ELF-1 (cell line): ENCODE results near the gene EFNB2.

Source experiments
- DNase-seq: peaks from one replicate; pipeline ENCODE4 v3.0.0-alpha.2; 2016; ENCODE audit warnings: low read depth, low spot score

Gene EFNB2

DNA sequence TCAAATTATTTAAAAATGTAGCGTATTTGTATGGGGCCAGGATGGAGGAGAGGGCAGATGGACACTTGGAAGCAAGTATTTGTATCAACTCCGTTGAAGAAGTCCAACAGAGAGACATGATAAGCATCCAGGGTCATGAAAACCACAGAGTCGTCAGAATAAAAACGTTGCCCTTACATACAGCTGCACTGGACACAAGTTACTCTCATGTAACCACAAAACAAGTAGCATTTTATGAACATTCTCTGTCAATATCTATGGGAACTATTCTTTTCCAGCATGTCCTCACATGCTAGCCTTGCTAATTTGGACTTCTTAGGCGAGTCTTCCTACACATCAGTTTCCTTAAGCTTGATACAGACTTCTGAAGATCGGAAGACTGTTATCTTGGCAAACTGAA is 35.0 kb downstream of the EFNB2 start:
- no peak for DNase-seq

DNA sequence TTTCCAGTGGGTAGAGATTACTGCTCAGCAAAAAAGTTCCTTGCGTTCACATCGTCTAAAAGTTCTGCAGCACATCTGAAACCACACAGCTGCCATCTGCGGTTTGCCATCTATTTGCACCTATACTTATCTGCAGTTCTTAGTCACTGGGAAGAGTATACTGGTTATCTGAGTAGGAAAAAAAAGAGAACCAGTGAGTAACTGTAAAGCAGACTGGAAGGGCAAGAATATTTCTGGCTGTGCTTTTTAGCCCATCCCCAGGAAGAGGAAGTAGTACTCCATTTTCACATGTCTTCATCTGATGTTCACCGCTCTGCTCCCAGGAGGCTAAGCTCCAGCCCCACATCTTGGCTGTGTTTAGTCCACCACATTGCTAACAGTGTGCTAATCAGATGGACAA is 35.6 kb downstream of the EFNB2 start:
- DNase-seq, result no peak

DNA sequence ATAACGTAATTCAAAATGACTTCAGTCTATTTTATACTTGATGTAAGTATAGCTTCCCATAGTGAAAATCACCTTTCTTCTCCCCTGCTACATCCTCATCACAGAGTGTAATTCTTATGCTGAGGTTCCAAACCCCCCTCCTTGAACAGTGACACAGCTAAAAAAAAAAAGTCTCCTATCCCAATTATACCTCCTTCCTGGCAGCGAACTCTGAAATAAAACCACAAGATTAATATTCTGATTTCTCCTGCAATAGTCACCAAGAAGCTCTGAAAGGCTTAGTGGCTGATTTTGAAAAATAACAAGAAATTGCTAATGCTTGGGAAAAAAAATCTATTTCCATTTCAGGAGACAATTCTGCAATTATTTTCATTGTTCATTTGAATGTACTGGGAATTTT is 36.3 kb downstream of the EFNB2 start:
- DNase-seq, result no peak

DNA sequence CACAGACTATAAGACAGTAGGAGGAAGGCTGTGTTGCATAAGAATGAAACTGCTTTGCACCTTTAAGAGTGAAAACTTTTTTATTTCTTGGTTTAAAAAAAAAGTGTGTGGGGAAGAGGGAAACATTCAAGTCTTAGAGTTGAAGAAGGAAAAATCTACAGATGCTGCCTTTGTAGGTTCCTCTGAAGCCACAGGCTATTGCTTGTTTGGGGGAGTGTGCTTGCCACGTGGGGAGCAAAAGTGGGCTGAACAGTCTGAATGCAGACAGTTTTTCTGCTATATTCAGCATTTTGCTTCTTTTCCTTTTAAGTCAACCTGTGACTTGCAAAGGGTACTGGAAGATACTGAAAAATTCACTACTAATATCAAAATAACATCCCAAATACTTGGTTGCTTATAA is 36.9 kb downstream of the EFNB2 start:
- no peak for DNase-seq

DNA sequence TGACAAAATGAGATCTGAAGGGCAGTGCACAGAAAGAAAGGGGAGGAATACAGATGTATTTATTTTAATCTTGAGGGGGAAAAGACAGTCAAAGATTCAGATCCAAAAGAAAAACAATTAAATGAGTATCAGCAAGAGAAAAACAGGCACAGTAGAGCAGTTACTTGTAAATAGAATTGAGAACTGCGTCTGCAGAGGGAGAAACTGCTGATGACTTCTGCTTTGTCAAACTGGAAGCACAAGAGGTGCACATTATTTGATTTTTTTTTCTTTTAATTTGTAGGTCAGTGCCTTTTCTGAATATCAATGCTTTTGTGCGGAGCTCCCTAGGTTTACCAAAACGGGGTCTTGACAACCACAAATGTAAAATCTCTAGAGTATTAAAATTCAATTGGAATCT is 37.3 kb downstream of the EFNB2 start:
- DNase-seq, result no peak

DNA sequence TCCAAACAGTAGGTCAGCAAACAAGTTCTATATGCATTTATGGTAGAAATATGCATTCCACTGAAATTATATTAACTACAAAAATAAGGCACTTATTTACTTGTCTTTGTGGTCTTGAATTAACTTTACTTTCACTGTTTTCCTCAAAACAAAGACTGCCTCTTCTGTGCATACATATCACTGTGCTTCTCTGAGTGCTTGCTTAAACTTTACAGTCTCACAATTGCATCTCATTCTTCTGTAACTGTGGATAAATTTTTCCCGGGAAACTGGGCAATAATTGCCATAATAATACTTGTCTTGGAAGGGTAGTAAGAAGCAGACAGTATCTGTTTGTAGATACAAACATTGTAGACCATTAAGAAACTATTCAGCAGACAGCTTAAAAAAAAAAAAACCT is 38.4 kb downstream of the EFNB2 start:
- no peak for DNase-seq

DNA sequence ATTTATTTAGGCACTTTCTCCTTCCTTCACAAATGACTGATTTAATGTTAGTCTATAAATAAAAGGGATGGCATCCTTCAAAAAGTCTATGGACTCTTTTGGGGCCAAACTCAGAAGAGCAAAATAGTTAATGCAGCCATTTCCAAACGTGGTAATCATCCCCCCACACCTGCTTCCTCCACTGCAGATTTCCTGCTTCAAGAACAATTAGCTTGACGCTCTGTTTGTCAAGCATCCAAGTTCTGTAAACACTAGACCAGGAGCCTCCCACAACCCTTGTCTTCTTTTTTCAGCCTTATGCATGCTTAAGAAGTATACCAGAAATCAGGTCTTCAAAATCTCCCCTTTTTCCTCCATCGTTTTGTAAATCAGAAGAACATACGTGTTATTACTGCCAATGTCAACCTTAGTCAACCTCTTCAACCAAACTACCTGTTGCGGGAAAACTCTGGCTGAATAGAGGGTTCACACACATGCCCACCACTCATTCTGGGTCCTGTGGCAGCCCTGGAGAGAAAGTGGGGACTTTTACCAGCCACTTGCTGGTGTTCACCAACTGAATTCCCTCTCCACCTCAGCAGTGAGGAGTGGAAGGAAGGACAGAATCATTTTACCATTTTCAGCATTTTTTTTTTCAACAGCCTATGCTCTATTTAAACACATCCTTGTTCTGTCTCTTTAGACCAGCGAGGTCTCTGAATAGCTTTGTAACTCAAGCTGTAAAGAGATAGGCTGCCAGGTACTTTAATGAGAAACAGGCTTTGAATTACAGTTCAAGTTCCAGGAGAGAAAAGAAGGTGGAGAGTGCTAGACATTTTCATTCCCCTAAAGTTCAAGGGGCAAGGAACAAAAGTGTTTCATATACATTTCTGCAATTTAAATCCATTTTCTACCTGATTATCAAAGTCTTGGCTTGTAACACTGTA is 39.1 kb downstream of the EFNB2 start:
- DNase-seq, result no peak

DNA sequence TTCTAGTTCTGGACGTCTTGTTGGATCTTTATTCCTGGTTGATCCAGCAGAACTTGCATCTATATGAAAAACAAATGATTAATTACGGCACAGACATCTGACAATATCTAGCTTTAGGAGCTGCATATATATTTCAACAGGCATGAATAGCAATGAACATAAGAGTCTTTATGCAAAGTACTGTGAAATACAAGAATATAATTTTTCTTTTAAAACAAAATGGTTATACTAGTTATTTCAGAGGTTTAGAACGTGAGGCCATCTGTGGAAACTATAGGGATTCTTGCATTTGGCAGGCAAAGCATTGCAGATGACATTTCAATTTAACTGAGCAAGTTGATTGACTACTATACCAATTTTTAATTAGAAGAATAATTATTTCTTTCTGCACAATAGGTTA is 40.5 kb downstream of the EFNB2 start:
- DNase-seq, result no peak

DNA sequence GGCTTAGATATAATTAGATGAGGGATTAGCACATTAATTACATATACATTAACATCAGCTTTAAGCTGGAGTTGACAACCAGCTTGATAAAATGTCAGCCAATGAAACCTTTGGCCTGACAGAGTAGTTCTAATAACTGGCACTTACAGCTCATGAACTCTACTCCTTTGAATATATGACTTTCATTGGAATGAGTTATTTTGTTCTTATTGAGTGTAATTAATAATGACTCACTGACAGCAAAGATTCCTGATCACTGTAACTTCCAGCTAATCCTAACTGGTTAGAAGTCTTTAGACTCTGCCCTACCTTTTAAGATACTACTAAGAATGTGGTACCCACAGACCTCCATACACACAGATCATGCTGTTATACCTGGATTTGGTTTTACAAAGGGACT is 41.0 kb downstream of the EFNB2 start:
- DNase-seq, result no peak

DNA sequence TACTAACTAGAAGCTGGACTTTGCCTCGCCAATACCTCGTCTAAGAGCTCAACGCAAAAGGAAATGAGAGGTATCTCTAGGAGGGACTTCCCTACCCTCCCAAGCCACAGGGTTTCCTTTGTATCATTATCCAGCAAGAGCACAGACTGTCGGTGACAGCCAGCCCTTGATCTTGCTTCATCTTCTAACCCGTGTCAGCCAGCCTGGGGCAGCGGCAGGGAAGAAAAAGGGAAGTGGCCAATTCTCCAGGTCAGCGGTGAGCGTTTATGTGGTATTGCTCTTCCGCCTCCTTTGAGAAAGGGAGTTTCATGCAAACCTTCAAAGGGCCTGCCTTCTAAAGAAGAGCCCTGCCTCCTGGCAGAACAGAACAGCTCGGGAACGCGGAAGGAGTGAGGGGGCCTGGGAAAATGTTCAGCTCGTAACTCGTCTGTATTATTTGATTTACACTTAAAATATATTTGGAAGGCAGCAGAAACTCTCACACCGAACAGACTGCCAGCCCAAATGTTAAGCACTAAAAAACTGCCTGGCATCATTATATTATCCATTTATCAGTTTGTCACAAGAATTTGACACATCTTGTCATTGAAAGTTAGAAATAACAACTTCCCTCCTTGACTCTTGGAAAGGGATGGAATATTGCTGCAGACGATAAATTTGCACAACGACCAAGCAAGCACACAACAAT is 41.8 kb downstream of the EFNB2 start:
- no peak for DNase-seq

DNA sequence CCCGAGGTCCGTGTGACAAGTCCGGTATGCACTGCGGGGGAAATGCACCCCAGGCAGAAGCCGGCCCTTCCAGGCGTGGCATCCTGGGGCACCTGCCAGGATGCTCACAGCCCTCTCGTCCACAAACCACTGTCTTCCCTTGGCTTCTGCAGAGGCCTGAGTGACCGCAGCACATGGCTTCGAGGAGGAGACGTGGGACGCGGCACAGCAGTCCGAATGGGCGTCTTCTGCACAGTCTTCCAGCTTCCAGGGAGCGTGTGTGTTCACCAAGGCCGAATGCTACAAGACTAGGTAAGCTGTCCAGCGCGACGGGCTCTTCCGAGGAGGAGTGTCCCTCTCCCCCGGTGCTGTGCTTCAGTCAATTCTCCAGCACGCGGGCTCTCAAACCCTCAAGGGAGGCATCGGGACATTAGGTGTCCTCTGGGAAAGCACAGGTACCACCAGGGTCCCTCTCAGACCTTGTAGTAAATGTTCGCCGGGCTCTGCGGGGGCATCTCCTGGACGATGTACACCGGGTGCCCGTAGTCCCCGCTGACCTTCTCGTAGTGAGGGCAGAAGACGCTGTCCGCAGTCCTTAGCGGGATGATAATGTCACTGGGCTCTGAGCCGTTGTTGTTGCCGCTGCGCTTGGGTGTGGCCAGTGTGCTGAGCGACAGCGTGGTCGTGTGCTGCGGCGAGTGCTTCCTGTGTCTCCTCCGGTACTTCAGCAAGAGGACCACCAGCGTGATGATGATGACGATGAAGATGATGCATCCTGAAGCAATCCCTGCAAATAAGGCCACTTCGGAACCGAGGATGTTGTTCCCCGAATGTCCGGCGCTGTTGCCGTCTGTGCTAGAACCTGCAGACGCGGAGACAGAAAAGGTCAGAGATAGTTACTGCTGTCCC is 42.6 kb downstream of the EFNB2 start:
- no peak for DNase-seq

DNA sequence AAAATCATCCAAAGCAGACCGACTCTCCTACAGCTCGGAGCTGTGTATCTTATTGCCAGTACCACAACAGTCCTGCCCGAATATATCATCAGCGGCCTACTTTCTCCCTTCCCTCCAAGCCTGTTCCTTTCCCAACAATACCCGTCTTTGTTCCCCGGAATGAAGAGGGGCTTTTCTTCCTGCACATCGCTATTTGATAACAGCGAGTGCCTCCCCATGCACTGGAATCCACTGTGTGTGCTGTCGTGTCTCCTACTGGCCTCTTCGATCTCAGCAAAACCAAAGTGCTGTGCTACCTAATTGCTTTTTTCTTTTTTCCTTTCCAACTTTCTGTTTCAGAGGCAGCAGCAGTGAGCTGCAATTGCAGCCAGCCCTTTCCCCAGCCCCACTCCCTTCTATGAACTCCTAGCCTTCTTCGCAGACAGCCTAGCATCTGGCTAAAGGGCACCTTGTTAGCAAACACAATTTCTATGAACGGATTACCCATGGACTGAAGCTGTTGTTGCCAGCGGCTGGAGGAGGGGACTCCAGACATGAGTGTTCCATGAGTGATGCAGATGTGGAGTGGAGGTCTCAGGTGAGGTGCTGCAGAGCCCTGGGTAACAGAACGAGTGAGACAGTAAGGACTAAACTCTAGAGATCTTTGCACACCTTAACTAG is 43.4 kb downstream of the EFNB2 start:
- no peak for DNase-seq

DNA sequence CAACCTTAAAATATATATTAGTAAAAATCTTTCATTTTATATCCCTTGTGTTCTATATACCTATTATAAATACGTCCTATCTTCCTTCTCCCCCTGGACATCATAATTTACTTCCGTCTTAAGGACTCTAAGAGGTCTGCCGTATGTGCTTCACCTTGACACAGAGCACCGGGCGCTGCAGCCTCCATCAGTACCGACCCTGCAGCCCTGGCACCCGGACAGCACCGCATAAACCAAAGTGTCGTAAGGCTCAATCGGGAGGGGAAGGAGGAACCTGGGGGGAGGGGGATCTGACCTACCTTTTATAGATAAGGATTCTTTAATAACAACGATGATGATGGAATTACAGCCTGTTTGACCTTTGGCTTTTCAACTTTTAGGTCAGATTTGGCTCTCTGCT is 44.0 kb downstream of the EFNB2 start:
- DNase-seq, result no peak

DNA sequence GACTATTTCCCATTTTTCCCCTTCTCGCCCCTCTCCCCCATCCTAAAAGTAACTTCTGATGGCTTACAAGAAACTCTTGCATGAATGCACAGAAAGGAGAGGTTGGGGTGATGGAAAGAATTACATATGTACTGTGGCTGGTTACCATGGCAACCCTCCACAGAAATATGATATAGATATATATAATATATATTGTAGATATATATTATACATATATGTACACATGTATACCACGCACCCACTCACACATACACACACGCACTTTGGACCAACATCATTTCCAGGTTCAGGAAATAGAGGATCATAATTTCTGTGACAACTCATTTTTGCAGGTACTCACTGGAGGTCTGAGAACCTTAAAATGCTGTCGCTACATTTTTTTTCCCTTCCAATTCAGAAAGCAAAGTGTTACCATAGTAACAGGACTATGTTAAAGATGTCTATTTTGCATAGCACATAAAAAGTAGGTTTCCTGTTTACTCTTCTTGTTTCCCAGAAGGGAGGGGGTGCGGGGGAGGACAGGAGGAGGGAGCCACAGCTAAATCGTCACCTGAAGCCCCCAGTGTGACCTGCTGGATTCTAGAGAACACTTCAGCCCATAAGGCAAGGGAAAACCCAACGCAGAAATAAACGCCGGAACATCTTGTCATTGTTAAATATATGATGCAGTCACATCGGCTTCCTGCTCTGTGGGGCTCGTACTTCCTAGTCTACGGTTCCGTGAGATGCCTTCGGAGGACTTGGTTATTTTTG is 44.7 kb downstream of the EFNB2 start:
- DNase-seq, result no peak

DNA sequence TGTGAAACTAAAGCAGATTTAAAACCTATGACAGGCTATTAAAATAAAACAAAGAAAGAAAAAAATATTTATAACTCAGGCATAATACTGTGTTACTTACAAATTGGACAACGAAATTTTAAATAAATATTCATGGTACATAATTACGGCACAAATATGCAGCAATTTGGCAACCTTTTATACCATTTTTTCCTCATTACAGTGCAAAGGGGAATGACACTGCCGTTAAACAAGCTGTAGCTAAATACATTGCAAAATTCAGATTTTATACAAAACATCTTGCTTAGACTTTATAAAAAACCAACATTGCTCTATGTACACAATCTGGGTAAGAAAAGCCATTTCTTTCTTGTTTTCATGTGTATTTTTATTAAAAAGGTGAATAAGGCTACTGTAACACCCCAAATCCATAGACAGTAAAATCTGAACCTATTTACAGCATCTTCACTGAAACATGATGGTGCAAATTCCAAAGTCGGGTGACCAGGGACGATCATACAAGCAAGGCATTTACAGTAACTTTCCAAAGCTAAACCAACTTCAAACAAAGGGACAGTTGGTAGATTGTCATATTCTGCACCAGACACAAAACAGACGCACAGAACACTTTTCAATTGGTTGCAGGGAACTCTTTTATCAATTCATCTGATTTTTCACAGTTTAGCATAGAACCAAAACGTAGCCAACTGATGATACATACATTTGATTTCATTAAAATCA is 45.5 kb downstream of the EFNB2 start:
- no peak for DNase-seq

DNA sequence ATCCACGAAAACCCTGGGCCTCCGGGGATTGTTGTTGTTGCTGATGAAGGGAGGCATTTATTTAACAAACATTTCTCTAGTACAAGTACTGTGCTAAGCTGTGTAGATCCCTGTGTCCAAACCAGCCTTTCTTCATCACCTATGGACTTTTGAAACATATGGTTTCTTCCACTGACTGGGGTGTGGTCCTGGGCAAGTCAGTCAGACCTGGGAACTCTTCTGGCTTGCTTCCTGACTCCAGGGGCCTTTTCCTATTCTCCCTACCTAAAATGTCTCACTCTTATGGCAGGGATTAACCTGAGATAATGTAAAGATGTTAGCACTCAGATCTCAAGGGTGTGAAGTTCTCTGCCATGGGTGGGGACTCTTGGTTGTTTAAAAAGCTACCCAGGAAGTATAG is 46.8 kb downstream of the EFNB2 start:
- DNase-seq, result no peak

DNA sequence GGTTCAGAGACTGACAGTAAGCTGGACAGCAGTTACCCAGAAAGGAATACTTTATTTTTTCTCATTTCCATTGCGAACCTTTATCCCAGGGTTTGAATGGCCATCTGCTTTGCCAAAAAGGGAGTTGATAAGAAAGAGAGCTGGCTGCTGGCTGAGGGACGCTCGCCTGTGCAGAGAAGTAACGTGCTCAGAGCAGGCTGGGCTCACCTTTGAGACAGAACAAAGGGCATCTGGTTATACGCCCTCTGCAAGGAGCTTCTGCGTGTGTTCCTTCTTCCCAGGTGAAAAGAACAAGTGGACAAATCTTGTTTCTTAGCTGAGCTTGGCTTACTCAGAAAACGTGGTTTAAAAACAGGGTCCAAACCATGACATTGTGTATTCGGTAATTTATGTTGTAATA is 47.4 kb downstream of the EFNB2 start:
- DNase-seq, result no peak

DNA sequence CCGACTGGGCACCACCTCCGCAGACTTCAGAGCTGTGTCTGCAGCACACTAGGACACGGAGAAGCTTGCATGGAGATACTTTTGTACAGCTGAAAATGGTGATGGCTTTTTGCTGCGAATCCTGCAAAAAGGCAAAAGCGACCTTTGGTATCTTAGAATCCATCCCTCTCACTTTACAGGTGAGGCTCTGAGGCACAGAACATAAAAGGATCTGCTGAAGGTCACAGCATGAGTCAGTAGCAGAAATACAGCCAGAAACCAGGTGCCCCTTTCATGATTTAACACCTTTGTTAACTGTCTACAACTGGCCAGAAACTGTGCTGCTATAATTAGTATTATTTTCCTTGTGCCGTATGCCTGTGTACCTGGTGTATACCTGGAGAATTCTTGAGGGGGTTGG is 48.3 kb downstream of the EFNB2 start:
- DNase-seq, result no peak

DNA sequence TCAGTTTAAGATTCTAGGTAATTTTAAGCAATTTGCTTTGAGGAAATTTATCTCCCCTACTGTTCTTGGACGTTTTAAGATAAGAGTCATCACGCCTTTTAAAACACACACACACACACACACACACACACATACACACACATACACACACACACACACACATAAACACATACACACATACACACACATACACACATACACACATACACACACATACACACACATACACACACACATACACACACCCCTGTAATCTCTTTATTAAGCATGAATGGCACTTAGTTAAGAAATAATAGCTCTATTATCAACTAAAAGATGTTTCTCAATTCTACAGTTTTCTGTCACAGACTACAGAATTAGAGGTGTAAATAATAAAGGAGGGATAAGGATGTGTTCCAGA is 49.2 kb downstream of the EFNB2 start:
- no peak for DNase-seq

DNA sequence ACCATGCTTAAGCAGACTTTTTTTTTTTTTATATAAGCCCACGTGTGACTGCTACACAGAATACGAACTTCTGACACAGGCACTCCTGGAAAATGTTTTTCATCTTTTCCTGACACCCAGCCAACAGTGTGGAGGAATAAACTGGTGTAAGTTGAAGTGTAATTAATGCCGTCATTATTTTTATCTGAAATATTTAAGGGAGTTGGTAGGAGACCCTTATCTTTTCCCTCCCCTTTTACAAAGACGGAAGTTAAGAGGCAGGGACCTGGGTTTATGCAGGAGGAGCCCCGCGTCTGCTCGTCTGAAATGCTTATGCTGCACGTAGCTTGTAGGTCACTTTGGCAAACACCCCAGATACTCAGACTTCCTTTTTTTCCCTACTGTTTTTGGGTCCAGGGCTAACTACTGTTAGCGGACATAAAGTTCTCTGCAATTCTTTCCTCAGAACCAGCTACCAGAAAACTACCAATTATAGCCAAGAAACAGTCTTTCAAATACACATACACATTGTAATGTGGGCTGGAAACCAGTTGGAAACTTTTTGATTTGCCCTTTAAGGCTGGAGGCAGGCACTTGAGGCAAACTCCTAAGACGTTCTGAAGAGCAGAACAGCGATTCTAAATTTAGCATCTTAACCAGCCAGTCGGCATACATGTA is 50.8 kb downstream of the EFNB2 start:
- DNase-seq, result no peak
